ENCODE data around the gene TRAPPC2L.
"Not testable (repeated sequence)": the region's sequence is repeated elsewhere in the genome, so short reads cannot be mapped to it uniquely, and the experiment has no call there.

TRAPPC2L gene

DNA sequence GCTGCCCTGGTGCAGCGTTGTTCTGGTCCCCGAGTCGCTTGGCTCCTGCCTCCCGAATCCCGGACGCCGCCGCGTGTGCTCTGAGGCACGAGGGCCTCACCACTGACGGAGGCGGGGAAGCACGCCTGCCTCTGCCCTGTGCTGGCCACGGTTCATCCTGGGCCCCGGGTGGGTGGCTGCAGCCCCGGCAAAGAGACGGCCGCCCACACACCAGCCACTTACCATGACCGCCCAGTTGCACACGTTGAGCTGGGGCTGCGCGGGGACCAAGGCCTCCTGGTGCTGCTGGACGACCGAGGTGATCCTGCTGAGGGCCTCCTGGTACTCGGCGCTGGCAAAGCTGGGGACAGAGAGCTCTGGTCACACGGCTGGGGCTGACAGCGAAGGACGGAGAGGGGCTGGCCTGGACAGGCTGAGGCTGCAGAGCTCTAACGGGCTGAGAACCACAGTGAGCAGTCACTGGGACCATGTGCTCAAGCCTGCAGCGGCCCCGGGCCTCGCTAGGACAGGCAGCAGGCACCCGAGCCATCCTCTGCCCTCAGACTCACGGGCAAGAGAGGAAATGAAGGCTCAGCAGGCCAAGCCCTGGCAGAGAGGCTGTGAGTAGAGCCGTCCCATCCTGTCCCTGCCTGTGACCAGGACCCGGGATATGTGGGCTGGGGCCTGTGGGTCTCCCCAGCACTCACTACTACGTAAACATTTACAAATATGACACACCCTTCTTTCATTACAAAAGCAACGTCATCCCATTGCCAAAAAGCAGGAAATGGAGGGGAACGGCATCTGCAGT is 38.9 kb upstream of the TRAPPC2L start:
- DNase-seq (ENCODE audit: insufficient read length, low spot score) (no peak), FAIRE-seq (no peak)

DNA sequence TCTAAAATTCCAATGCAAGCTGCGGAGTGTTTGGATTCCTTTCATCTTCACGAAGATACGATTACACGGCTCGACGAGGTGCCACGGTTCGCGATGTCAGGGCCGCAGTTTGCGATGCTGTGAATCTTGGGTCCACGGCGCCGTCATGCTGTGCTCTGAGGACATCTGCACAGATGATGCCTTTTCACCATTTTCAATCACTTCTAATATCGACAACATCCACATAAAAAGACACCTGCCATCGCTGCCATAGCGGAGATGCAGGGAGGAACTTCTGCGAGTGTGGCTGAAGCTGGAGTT is 38.4 kb upstream of the TRAPPC2L start:
- FAIRE-seq = no peak
- DNase-seq (ENCODE audit: insufficient read length, low spot score) = no peak

DNA sequence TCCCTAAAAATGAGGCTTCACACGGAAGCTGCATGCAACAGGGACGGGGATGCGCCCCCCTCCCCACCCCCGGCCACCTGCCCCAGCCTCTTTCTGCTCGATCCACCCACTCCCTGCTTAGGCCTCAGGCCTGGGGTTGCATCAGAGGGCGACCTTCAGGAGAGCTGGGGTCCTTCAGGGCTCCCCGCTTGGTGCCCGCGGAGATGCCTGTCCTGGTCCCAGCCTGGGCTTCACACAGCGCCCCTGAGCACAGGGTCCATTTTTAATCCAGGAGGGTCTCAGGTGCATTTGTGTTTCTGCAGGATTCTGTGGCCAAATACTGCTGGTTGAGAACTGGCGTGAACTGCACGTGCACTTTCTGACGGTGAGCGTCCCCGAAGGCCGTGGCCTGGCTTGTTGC is 37.8 kb upstream of the TRAPPC2L start:
- no peak for DNase-seq (ENCODE audit: insufficient read length, low spot score)
- FAIRE-seq = no peak

DNA sequence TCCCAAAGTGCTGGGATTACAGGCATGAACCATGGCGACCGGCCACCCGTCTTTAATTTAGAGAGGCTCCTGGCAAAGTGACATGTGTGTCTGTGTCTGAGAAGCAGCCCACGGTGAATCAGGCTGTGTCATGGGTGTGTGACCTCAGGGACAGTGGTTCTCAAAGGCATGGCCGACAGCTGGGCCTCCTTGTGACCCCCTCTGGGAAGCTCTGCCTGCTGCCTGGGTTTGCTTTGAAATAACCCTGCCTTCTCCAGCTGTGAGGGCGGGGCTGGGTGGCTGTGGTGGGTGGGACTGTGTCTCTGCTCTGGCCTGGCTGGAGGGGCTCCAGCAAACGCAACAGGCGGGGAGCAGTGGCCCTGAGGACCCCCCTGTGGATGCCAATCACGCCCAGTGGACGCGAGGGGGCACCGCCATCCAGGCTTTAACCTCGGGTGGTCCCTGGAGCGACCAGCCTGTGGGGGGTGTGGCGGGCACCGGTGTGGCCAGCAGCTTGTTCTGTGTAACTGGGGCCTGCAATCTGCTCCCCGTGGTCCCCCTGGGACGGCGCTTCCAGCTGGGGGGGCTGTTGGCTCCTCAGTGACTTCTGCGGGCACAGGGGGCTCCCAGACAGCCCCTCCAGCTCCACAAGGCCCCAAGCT is 36.4 kb upstream of the TRAPPC2L start:
- no peak for FAIRE-seq
- DNase-seq (ENCODE audit: insufficient read length, low spot score) = no peak

DNA sequence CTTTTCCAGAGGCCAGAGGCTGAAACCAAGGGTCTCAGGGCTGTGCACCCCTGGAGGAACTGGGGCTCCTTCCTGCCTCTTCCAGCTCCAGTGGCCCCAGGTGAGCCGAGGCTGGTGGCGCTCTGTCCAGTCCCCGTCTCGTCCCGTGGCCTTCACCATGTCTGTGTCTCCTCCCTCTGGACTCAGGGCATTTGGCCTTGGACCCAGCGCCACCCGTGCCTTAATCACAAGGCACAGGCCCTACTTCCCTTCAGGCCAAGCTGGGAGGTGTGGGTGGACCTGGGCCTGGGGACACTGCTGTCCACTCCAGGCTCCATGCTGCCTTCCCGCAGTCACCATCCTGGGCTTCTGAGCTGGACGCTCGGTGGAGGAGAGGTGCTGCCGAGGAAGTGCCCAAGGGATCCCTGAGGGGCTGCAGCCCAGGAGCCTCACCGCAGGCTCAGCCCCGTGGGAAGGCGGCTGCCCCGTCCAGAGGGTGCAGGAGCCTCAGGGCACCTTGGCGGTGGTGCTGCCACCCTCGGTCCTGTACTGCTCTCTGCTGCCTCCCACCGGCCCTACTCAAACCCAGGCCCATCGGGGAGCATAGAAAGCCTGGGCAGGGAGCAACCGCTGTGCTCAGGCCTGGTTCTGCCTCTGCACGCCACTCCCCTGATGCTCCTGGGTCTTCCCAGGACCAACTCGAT is 35.6 kb upstream of the TRAPPC2L start:
- FAIRE-seq (no peak), DNase-seq (ENCODE audit: insufficient read length, low spot score) (no peak)

DNA sequence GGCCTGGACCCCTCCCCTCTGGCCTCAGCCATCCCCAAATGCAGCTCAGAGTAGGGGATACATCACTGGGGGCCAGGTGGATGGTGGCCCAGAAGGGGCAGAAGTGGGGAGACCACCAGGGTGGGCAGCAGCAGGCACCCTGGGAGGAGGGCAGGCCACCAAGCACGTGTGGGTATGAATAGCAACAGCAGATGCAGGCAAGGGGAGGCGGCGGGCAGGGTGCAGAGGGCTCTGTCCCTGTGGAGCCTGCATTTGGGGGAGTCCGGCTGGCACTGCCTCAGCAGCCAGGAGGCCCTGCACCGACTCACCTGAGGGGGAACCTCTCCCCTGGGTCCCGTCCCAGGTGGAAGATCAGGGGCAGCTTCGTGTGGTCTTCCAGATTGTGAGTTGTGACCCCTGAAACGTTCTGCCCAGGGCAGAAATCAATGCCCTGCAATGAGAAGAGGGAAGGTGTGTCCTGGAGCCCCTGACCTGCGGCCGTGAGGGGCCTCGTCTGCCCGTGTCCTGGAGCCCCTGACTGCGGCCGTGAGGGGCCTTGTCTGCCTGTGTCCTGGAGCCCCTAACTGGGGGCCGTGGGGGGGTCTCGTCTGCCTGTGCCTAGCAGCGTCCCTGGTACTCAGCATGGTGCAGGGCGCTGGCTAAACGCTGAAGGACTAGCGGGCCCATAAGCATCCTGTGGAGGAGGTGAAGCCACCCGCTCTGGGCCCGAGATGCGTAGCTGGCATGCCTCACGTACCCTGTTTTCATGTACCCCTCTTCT is 34.5 kb upstream of the TRAPPC2L start:
- FAIRE-seq (no peak), DNase-seq (ENCODE audit: insufficient read length, low spot score) (no peak)

DNA sequence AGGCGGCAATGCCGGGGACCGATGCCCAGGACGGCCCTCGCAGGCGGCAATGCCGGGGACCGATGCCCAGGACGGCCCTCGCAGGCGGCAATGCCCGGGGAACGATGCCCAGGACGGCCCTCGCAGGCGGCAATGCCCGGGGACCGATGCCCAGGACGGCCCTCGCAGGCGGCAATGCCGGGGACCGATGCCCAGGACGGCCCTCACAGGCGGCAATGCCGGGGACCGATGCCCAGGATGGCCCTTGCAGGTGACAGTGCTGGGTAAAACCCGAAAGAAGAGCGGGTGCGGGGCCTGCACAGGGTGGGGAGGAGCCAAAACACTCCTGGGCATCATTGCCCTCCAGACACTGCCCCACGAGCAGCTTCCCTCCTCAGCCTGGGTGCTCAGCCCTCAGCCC is 33.3 kb upstream of the TRAPPC2L start:
- FAIRE-seq = not testable (repeated sequence)

DNA sequence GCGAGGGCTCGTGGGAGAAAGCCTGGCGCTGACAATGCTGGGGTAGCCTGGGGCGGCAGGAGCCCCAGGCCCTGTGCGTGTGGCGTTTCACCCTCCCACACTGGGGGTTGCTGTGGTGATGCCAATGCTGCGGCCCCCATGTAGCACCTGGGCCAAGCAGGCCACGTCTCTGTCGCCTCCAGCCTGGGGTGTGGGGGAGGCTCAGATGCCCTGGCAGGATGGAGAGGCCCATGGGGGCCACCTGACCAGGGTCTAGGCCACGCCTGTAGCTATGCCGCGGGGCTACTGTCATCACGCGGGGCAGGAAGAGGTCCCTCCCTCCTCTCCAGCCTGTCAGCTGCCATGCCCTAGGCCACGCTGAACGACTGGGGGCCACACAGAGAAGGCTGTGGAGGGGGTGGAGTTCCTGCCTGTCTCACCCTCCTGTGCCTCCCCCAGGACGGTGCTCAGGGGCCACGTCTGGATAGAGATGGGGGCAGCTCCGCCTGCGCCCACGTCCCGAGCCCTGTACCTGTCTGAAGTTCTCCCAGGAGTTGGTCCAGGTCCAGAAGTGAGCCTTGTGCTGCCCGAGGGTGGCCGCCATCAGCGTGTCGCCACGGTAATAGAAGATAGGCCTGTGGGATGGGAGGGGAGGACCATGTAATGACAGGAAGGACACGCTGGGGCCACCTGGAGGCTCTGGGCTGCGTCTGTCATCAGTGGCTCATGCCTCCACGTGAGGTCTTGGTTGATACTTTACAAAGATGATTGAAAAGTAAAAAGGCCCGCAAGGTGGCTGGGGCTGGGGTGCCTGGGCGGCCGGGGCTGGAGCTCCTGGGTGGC is 32.5 kb upstream of the TRAPPC2L start:
- no peak for FAIRE-seq
- DNase-seq (ENCODE audit: insufficient read length, low spot score) = no peak

More for the DNA sequence above, 33.3 kb upstream of the TRAPPC2L start:
- DNase-seq (ENCODE audit: insufficient read length, low spot score) = not testable (repeated sequence)

DNA sequence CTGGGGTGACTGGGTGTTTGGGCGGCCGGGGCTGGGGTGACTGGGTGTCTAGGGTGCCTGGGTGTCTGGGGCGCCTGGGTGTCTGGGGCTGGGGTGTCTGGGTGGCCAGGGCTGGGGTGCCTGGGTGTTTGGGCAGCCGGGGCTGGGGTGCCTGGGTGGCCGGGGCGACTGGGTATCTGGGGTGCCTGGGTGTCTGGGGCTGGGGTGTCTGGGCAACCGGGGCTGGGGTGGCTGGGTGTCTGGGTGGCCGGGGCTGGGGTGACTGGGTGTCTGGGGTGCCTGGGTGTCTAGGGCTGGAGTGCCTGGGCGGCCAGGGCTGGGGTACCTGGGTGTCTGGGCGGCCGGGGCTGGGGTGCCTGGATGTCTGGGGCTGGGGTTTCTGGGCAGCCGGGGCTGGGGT is 31.8 kb upstream of the TRAPPC2L start:
- DNase-seq (ENCODE audit: insufficient read length, low spot score) (no peak), FAIRE-seq (no peak)

DNA sequence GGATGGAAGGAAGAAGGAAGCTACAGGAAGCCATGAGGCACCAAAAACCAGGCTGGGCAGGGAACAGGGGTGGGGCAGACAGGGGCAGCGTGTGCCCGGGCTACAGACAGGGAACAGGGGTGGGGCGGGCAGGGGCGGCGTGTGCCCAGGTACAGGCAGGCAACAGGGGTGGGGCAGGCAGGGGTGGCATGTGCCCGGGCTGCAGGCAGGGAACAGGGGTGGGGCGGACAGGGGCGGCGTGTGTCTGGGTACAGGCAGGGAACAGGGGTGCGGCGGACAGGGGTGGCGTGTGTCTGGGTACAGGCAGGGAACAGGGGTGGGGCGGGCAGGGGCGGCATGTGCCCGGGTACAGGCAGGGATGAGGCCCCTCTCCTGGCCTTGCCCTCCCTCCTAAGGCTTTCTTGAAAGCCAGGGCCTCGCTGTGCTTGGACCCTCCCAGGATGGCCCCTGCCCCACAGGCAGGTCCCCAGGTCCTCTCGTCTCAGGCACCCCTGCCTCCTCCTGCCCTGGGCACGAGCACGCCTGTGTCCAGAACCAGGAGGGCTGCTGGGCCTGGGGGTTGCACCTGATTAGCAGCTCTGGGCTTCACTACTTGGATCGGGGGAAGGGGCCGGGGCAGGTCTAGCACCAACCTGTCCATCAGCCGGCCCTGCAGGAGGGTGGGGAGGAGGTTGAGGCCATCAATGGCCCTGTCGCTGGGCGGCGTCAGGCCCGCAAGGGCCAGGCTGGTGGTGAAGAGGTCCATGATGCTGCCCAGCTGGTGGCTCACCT is 30.7 kb upstream of the TRAPPC2L start:
- no peak for FAIRE-seq
- no peak for DNase-seq (ENCODE audit: insufficient read length, low spot score)

DNA sequence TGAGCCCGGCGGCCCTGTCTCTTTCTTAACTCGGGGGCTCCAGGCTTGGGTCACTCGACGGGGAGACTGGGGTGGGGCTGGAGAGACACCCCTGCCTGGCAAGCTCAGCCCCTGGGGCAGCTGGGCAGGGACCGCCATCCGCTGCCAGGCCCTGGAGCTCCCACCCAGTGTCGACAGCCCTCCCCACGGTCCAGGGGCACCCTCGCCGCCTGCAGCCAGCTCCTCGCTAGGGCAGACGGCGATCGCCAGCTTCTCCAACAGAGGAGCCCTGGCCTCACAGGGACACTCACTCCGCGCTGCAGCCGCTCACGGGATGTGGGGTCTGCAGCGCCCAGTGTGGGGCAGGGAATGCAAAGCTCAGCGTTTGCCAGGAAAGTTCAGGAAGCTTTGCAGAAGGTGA is 29.2 kb upstream of the TRAPPC2L start:
- DNase-seq (ENCODE audit: insufficient read length, low spot score) (no peak), FAIRE-seq (no peak)

DNA sequence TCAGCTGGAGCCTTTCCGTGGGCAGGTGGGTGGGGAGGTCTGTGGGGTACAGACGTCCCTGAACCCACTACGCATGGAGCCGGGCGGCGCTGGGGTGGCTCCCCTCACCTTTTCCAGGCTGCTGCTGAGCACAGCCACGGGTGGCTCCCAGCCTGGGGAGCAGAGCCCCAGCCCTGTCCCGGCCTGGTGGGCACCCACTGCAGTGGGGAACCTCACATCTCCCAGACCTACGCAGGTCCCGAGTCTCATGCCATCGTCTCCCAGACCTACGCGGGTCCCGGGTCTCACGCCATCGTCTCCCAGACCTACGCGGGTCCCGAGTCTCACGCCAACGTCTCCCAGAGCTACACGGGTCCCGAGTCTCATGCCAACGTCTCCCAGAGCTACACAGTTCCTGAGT is 28.2 kb upstream of the TRAPPC2L start:
- no peak for DNase-seq (ENCODE audit: insufficient read length, low spot score)
- no peak for FAIRE-seq

DNA sequence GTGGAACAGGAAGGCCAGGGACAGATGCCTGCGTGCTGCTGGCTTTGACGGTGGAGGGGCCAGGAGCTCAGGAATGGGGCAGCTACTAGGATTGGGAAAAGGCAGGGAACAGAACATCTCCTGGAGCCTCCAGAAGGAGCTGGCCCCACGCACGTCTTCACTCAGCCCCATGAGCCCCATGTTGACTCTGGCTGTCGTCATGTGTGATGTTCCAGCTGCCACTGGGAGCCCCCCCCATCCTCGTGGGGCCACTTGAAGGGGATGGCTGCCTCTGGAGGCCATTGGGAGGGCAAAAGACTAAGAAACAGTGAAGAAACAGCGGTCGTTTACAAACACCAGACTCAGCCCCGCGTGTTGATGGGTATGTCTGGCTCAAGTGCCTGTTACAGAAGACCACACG is 26.7 kb upstream of the TRAPPC2L start:
- FAIRE-seq = no peak
- DNase-seq (ENCODE audit: insufficient read length, low spot score) = no peak

DNA sequence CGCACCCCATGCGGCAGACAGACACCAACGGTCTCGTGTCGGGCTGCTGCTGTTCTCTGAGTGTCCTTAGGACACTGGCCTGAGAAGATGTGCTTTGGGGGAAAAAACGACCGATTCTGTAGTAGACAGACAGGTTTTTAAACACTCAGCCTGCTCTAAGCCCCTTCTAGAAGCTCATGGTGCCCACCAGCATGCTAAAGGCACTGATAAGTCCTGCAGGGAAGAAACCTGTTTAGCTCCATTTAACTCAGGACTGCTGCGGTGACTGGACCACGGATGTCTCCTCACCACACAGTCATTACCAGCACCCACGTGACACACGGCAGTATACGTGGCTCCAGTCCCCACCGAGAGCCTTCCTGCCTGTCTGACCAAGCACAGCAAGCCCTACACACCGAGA is 26.1 kb upstream of the TRAPPC2L start:
- FAIRE-seq (no peak), DNase-seq (ENCODE audit: insufficient read length, low spot score) (no peak)

DNA sequence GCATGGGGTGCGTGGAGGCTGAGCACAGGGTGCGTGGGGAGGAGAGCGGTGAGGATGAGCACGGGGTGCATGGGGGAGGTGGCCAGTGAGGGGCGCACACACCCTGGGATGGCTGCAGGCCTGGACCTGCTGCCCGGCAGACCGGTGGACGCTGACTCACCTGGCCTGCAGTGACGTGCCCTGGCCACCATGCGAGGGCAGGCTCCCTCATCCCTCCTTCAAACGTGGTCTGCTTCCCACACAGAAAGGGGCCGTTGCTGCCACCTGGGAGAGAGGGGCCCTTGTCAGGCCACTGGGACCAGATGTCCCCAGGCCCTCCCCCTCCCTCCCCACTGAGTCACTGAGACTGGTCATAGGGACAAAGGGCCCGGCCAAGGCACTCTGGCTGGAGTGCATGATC is 25.1 kb upstream of the TRAPPC2L start:
- FAIRE-seq = no peak
- DNase-seq (ENCODE audit: insufficient read length, low spot score) = no peak

DNA sequence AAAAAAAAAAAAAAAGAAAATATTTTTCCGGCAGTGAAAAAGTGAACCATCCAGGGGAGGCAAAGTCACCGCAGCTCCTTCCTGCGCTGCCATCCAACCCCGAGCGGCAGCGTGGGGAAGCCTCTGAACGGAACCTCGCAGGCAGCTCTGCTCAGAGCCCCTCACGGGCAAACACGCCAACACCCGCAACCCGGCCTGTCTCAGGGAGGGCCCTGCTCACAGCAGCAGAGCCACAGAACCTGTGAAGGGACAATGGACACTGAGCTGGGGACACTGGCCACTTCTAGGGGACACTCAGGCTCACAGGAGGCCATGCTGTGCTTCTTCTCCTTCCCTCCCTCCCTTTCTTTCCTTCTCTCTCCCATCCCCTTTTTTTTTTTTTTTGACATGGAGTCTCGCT is 23.8 kb upstream of the TRAPPC2L start:
- FAIRE-seq = no peak
- no peak for DNase-seq (ENCODE audit: insufficient read length, low spot score)

DNA sequence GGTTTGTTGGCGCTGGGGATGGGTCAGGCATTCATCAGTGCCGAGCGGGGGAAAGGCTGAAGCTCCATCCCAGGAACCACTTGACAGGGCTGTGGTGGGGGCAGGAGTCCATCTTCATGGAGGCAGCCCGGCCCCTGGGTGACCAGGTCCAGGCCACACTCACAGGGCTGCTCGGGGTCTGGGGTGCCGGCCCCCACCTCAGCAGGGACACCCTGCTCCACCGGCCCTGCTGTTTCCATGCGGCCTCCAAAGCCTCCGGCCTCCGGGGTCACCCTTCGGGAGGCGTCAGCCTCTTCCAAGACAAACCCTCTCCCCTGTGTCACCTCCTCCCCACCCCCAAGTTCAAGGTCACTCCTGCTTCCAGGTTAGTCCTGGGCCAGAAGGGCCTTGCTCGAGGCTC is 22.3 kb upstream of the TRAPPC2L start:
- no peak for FAIRE-seq

DNA sequence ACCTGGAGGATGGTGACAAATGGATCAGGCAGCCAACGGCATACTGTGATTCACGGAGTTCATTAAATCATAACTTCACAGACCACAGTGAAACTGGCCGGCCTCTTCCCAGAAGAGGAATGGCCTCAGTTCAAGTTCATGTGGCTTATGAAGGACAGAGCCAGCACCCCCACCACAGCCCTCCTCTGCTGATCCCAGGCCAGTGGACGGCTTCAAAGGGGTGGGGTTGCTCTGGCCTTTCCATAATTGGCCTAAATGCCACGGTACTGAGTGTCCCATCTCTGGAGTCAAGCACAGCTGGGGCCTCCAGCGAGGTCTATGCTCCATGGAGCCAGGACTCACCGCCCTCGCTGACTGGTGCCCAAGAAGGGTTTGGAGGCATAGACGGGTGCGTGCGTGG is 21.5 kb upstream of the TRAPPC2L start:
- DNase-seq (ENCODE audit: insufficient read length, low spot score) = no peak
- FAIRE-seq = no peak

More for the DNA sequence above, 22.3 kb upstream of the TRAPPC2L start:
- DNase-seq (ENCODE audit: insufficient read length, low spot score) = no peak

DNA sequence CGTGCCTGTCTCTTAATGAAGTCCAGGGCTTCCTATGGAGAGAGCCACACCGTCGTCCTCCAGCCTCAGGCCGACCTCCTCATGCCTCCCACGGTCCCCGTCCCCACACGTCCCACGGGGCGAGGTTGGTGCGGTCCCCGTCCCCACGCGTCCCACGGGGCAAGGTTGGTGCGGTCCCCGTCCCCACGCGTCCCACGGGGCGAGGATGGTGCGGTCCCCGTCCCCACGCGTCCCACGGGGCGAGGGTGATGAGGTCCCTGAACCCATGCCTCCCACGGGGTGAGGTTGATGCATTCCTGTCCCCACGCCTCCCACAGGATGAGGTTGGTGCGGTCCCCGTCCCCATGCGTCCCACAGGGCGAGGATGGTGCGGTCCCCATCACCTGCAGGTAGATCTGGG is 21.1 kb upstream of the TRAPPC2L start:
- DNase-seq (ENCODE audit: insufficient read length, low spot score) (no peak), FAIRE-seq (no peak)

DNA sequence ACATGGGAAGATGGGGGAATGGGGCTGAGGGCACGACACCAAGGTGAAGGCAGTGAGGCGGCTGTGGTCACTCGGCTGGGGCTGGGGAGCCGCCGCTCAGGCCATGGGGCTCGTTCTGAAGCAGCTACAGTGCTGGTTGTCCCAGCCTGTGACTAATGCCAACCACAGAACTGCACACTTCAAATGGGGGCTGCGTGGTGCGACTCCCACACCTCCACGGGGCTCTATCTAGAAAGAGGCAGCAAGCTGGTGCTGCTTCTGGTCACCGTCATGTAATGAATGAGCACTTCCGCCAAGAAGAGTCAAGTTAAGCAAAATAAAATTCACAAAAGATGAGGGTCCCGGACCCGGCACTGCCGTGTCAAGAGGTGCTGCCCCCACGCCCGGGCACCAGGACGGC is 20.1 kb upstream of the TRAPPC2L start:
- FAIRE-seq = no peak

More for the DNA sequence above, 20.1 kb upstream of the TRAPPC2L start:
- no peak for DNase-seq (ENCODE audit: insufficient read length, low spot score)

Data from GM19239 (cell line).